Epithelial cell of proximal tubule (primary cell): ENCODE results near the gene SSC5D. TPM values are rescaled to one million over a fixed set of nuclear protein-coding genes. Genes with fewer than 3 reads are reported as not detected.

ENCODE experiments used
- DNase-seq: peaks from one replicate; pipeline ENCODE4 v3.0.0-alpha.2; 2011; ENCODE audit warnings: low read depth
- H3K4me3 ChIP-seq: 2 replicates; pipeline ENCODE4 v1.5.1; 2011; ENCODE audit warnings: low read depth, mild to moderate bottlenecking, low read length
- CTCF ChIP-seq: conservative IDR thresholded peaks from 2 replicates; pipeline ENCODE4 v1.5.1; 2012; ENCODE audit warnings: low read depth, mild to moderate bottlenecking, low read length
- total RNA-seq: library from RNA; depleted of rRNA; stranded (reverse); fragments of >200 nt; gene quantifications from 2 replicates; pipeline ENCODE4 v1.2.3, GENCODE V29; 2015

Gene SSC5D
- total RNA-seq, 1 donor from 2014 or later: 0.86 TPM

- DNase-seq: no peak
- H3K4me3 ChIP-seq: no peak overlapping the region
- no peak for TF ChIP-seq CTCF
Observed at GRCh38 chr19:55554302-55554701, 66.1 kb downstream of the SSC5D start.

GRCh38 chr19:55554741-55555152 is 66.5 kb downstream of the SSC5D start:
- DNase-seq: no peak
- no peak overlapping the region for H3K4me3 ChIP-seq
- no peak for TF ChIP-seq CTCF

- H3K4me3 ChIP-seq: no peak overlapping the region
- no peak for TF ChIP-seq CTCF
- no peak for DNase-seq
Observed at GRCh38 chr19:55559684-55560083, 71.4 kb downstream of the SSC5D start.

- no peak for DNase-seq
- no peak for TF ChIP-seq CTCF
- no peak overlapping the region for H3K4me3 ChIP-seq
Observed at GRCh38 chr19:55563261-55563690, 75.0 kb downstream of the SSC5D start.

GRCh38 chr19:55566823-55567222 is 78.6 kb downstream of the SSC5D start:
- no peak overlapping the region for H3K4me3 ChIP-seq
- no peak for DNase-seq
- TF ChIP-seq CTCF: no peak

- H3K4me3 ChIP-seq: no peak overlapping the region
- TF ChIP-seq CTCF: no peak
- DNase-seq: no peak
Observed at GRCh38 chr19:55567708-55568328, 79.6 kb downstream of the SSC5D start.

Other genes with a start within 250 kb of the SSC5D start
- gene PPP6R1, start 229.4 kb upstream of the SSC5D start, total RNA-seq: 43.8 and 62.5 TPM in 2 replicates
- gene HSPBP1, start 208.3 kb upstream of the SSC5D start, total RNA-seq: 67.3 and 73.9 TPM in 2 replicates
- 2.0 and 16.1 TPM in 2 replicates for gene BRSK1, start 204.4 kb upstream of the SSC5D start, total RNA-seq
- not detected in 2 replicates for gene TMEM150B, start 163.1 kb upstream of the SSC5D start, total RNA-seq
- 5.1 and 18.5 TPM in 2 replicates for gene KMT5C, start 148.6 kb upstream of the SSC5D start, total RNA-seq
- 0.23 TPM in 1 of 2 replicates, not detected in the other for gene COX6B2, start 133.7 kb upstream of the SSC5D start, total RNA-seq
- not detected in 2 replicates for gene GARIN5B, start 125.2 kb upstream of the SSC5D start, total RNA-seq
- gene IL11, start 118.0 kb upstream of the SSC5D start, total RNA-seq: 31.0 and 42.8 TPM in 2 replicates
- not detected in 2 replicates for gene TMEM190, start 111.6 kb upstream of the SSC5D start, total RNA-seq
- gene TMEM238, start 104.1 kb upstream of the SSC5D start, total RNA-seq: 16.3 and 21.4 TPM in 2 replicates
- 412 and 480 TPM in 2 replicates for gene RPL28, start 102.5 kb upstream of the SSC5D start, total RNA-seq
- gene UBE2S, start 80.6 kb upstream of the SSC5D start, total RNA-seq: 383 and 458 TPM in 2 replicates
- gene SHISA7, start 45.1 kb upstream of the SSC5D start, total RNA-seq: 0.17 TPM in 1 of 2 replicates, not detected in the other
- 58.7 and 71.2 TPM in 2 replicates for gene ISOC2, start 26.8 kb upstream of the SSC5D start, total RNA-seq
- gene C19orf85, start 23.7 kb upstream of the SSC5D start, total RNA-seq: not detected in 2 replicates
- gene ZNF628, start 11.8 kb upstream of the SSC5D start, total RNA-seq: 4.2 and 6.2 TPM in 2 replicates
- gene NAT14, start 3.2 kb upstream of the SSC5D start, total RNA-seq: 29.0 and 29.2 TPM in 2 replicates
- 0.58 and 2.9 TPM in 2 replicates for gene SBK2, start 48.7 kb downstream of the SSC5D start, total RNA-seq
- gene SBK3, start 57.1 kb downstream of the SSC5D start, total RNA-seq: 0.23 TPM in 1 of 2 replicates, not detected in the other
- 10.0 and 11.4 TPM in 2 replicates for gene ZNF579, start 92.4 kb downstream of the SSC5D start, total RNA-seq
- gene FIZ1, start 111.1 kb downstream of the SSC5D start, total RNA-seq: 5.5 and 9.7 TPM in 2 replicates
- gene ZNF524, start 111.9 kb downstream of the SSC5D start, total RNA-seq: 16.4 and 18.0 TPM in 2 replicates
- gene ZNF865, start 117.2 kb downstream of the SSC5D start, total RNA-seq: 3.4 and 6.2 TPM in 2 replicates
- 0.58 and 4.0 TPM in 2 replicates for gene ZNF784, start 136.1 kb downstream of the SSC5D start, total RNA-seq
- 10.6 and 10.8 TPM in 2 replicates for gene ZNF580, start 152.6 kb downstream of the SSC5D start, total RNA-seq
- 27.2 and 29.2 TPM in 2 replicates for gene ZNF581, start 155.2 kb downstream of the SSC5D start, total RNA-seq
- 10.2 and 17.9 TPM in 2 replicates for gene CCDC106, start 159.8 kb downstream of the SSC5D start, total RNA-seq
- gene U2AF2, start 166.6 kb downstream of the SSC5D start, total RNA-seq: 142 and 205 TPM in 2 replicates
- gene EPN1, start 186.8 kb downstream of the SSC5D start, total RNA-seq: 102 and 151 TPM in 2 replicates
- not detected in 2 replicates for gene NLRP9, start 250.0 kb downstream of the SSC5D start, total RNA-seq